HG02981 (cell line): ENCODE measurements around the gene SLCO2A1.

Experiments
- ATAC-seq: cut with Tn5 transposase; IDR thresholded peaks from one replicate; pipeline ENCODE4 v1.9.1; 2021; ENCODE audit warnings: mild to moderate bottlenecking, moderate library complexity; ENCODE audit not compliant: unreplicated experiment

SLCO2A1 gene

GRCh38 chr3:133887803-133888703, 141.7 kb downstream of the SLCO2A1 start:
- ATAC-seq: no peak

GRCh38 chr3:133887074-133887802, 142.5 kb downstream of the SLCO2A1 start:
- no peak for ATAC-seq

- no peak for ATAC-seq
Measured at GRCh38 chr3:133886031-133886722, 143.5 kb downstream of the SLCO2A1 start.

- no peak for ATAC-seq
Measured at GRCh38 chr3:133884887-133885711, 144.6 kb downstream of the SLCO2A1 start.

- no peak for ATAC-seq
Measured at GRCh38 chr3:133884054-133884886, 145.5 kb downstream of the SLCO2A1 start.

GRCh38 chr3:133883641-133884040, 146.1 kb downstream of the SLCO2A1 start:
- ATAC-seq: no peak

GRCh38 chr3:133882986-133883586, 146.6 kb downstream of the SLCO2A1 start:
- ATAC-seq: no peak

GRCh38 chr3:133881939-133882825, 147.5 kb downstream of the SLCO2A1 start:
- ATAC-seq: no peak

GRCh38 chr3:133881492-133881891, 148.2 kb downstream of the SLCO2A1 start:
- ATAC-seq: no peak

GRCh38 chr3:133880886-133881455, 148.8 kb downstream of the SLCO2A1 start:
- no peak for ATAC-seq

- ATAC-seq: no peak
Measured at GRCh38 chr3:133880287-133880686, 149.4 kb downstream of the SLCO2A1 start.

- no peak for ATAC-seq
Measured at GRCh38 chr3:133878518-133878917, 151.2 kb downstream of the SLCO2A1 start.
